ENCODE results near the gene SAMD8. TPM values are rescaled to one million over a fixed set of nuclear protein-coding genes. Genes with fewer than 3 reads are reported as not detected.

SAMD8 gene
- total RNA-seq, 4 donors from 2014 or later, result 19.9 to 36.8 (median 28.4) TPM

- WGBS, 2 donors, result 31 to 37% methylated on average over 13 to 16 of the region's 18 CpGs
- TF ChIP-seq POLR2A (IDR thresholded peaks at IDR 0.05) (no peak), CTCF (IDR thresholded peaks at IDR 0.05) (peak; percentile 95 to 99 (median 98))
- Histone ChIP-seq H3K9me3 (no peaks in the 10 kb centered on the region), H3K36me3 (no peaks in the 10 kb centered on the region), H3K27me3 (no peaks in the 10 kb centered on the region), H3K4me1 (peaks cover 0 to 6% of the 10 kb centered on the region in 2 donors), H3K27ac (no peak overlapping the region), H3K4me3 (replicated peaks in 1 of 3) (no peak overlapping the region)
- intact Hi-C loops (cut with DNase I), result loop anchor here (2.0 to 10.0 kb wide), 2 partner anchors 215 to 859 kb away; no protein-coding TSS in a partner anchor
- DNase-seq, result peak; percentile 70 to 71
Observed at GRCh38 chr10:75099952-75100763, 11.3 kb upstream of the SAMD8 start.

GRCh38 chr10:75100764-75101291 is 10.6 kb upstream of the SAMD8 start:
- intact Hi-C loops (cut with DNase I), result loop anchor here (2.0 kb wide), 1 partner anchor 860 kb away; no protein-coding TSS in a partner anchor
- 81 to 85% methylated on average over 4 of the region's 4 CpGs for WGBS, 2 donors
- TF ChIP-seq POLR2A (IDR thresholded peaks at IDR 0.05), result no peak
- TF ChIP-seq CTCF (IDR thresholded peaks at IDR 0.05), result no peak
- Histone ChIP-seq H3K36me3 (no peaks in the 10 kb centered on the region), H3K4me3 (replicated peaks in 1 of 3) (no peak overlapping the region), H3K9me3 (no peaks in the 10 kb centered on the region), H3K27ac (no peak overlapping the region), H3K4me1 (peaks cover 0 to 6% of the 10 kb centered on the region in 2 donors), H3K27me3 (no peaks in the 10 kb centered on the region)
- DNase-seq, result no peak

DNA sequence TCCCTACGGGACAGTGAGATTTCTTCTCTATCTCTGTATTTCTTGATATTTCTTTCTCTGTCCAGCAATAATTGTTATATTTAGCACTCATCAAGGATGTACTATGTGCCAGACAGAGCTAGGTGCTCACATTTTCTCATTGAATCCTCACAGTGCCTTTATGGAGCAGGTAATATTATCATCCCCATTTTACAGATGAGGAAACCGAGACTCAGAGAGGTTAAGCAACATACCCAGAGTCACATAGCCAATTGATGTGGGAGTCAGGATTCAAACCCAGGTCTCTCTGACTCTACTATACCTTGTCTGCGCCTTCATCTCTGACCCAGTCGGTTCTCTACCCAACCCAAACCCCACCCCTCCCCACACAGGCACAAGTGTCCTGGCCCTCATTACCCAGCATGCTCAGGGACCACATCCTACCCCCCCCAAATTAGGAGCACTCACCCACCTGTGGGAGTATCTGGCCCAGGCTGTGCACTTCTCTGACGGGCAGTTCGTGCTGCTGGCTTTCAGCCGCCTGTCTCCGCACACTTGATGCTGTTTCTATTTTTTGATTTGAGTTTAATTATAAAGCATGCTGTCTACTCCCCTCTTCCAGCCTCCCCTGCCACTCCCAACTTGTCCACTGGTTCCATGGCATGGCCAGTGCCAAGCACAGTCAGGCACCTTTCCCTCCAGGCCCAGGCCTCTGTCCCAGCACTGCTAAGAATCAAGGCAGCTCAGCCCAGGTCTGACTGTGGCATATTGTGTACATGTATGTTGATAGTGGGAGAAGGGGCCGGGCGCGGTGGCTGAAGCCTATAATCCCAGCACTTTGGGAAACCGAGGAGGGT is 9.8 kb upstream of the SAMD8 start:
- DNase-seq, result no peak
- 97 to 98% methylated on average over 12 of the region's 12 CpGs for WGBS, 2 donors
- Histone ChIP-seq H3K27me3 (no peaks in the 10 kb centered on the region), H3K4me1 (peaks cover 0 to 6% of the 10 kb centered on the region in 2 donors), H3K27ac (no peak overlapping the region), H3K9me3 (no peaks in the 10 kb centered on the region), H3K4me3 (replicated peaks in 1 of 3) (no peak overlapping the region), H3K36me3 (no peaks in the 10 kb centered on the region)
- TF ChIP-seq CTCF (IDR thresholded peaks at IDR 0.05), result no peak
- TF ChIP-seq POLR2A (IDR thresholded peaks at IDR 0.05), result no peak
- intact Hi-C loops (cut with DNase I), result loop anchor here (2.0 kb wide), 1 partner anchor 861 kb away; no protein-coding TSS in a partner anchor

- WGBS, 2 donors, result 77 to 83% methylated on average over 9 of the region's 9 CpGs
- Histone ChIP-seq H3K27me3 (no peaks in the 10 kb centered on the region), H3K36me3 (no peaks in the 10 kb centered on the region), H3K4me1 (peaks cover 0 to 6% of the 10 kb centered on the region in 2 donors), H3K4me3 (replicated peaks in 1 of 3) (no peak overlapping the region), H3K9me3 (no peaks in the 10 kb centered on the region), H3K27ac (no peak overlapping the region)
- intact Hi-C loops (cut with DNase I), result no loop called here
- DNase-seq, result no peak
- TF ChIP-seq CTCF (IDR thresholded peaks at IDR 0.05), result no peak
- no peak for TF ChIP-seq POLR2A (IDR thresholded peaks at IDR 0.05)
Observed at GRCh38 chr10:75102830-75103673, 8.4 kb upstream of the SAMD8 start.

Measured in thyroid gland (tissue), 4 donors.